ENCODE results near the gene CACNA1S. TPM values are rescaled to one million over a fixed set of nuclear protein-coding genes. Genes with fewer than 3 reads are reported as not detected.

Gene CACNA1S
- total and polyA plus RNA-seq, 2 experiments from 2014 or later = not detected

DNA sequence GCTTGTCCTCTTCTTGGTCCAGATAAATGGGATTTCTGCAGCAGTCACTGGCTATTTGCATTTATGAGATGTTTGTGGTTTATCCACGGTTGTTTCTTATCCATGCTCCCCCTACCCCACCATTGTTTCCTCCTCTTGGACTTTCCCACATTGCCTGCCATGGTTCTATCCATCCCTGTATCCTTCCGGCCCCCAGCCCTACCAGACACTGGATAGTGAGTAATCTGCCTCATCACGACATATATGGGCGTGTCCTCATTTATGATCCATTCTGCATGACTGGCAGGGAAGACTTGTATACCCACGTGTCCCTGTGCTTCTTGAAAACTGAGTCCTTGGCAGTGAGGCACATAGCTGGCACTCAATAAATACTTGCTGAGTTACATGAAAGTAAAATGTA is 40.1 kb downstream of the CACNA1S start:
- Histone ChIP-seq H2AFZ (no peak overlapping the region), H4K20me1 (ENCODE audit: insufficient read depth, poor library complexity, severe bottlenecking) (no peaks in the 10 kb centered on the region), H3K4me1 (ENCODE audit: insufficient read depth) (no peaks in the 10 kb centered on the region), H3K27me3 (no peaks in the 10 kb centered on the region), H3K79me2 (no peaks in the 10 kb centered on the region), H3K4me3 (no peak overlapping the region), H3K4me2 (no peak overlapping the region), H3K9me3 (ENCODE audit: low read depth) (no peaks in the 10 kb centered on the region), H3K9me2 (replicated peaks; ENCODE audit: insufficient read depth) (no peaks in the 10 kb centered on the region), H3K27ac (no peak overlapping the region), H3K36me3 (replicated peaks; ENCODE audit: insufficient read depth, low read depth) (no peaks in the 10 kb centered on the region)
- WGBS (ENCODE audit: low lambda C conversion rate, missing lambda C conversion rate) = 71% methylated on average over 5 of the region's 5 CpGs
- no peak for DNase-seq (ENCODE audit: low spot score)
- TF ChIP-seq, protein P1, sequence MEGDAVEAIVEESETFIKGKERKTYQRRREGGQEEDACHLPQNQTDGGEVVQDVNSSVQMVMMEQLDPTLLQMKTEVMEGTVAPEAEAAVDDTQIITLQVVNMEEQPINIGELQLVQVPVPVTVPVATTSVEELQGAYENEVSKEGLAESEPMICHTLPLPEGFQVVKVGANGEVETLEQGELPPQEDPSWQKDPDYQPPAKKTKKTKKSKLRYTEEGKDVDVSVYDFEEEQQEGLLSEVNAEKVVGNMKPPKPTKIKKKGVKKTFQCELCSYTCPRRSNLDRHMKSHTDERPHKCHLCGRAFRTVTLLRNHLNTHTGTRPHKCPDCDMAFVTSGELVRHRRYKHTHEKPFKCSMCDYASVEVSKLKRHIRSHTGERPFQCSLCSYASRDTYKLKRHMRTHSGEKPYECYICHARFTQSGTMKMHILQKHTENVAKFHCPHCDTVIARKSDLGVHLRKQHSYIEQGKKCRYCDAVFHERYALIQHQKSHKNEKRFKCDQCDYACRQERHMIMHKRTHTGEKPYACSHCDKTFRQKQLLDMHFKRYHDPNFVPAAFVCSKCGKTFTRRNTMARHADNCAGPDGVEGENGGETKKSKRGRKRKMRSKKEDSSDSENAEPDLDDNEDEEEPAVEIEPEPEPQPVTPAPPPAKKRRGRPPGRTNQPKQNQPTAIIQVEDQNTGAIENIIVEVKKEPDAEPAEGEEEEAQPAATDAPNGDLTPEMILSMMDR (IDR thresholded peaks at IDR 0.05; ENCODE audit: poor library complexity) = no peak
- no peak for TF ChIP-seq EZH2phosphoT487 (IDR thresholded peaks at IDR 0.05; ENCODE audit: low read depth, severe bottlenecking, unreplicated experiment)
- TF ChIP-seq EZH2 (IDR thresholded peaks at IDR 0.05; ENCODE audit: borderline replicate concordance) = no peak

GRCh38 chr1:201069636-201070035 is 42.6 kb downstream of the CACNA1S start:
- H3K4me2 ChIP-seq = no peak overlapping the region
- H2AFZ ChIP-seq = no peak overlapping the region
- DNase-seq (ENCODE audit: low spot score) = no peak
- H3K4me1 ChIP-seq (ENCODE audit: insufficient read depth) = no peaks in the 10 kb centered on the region
- H3K36me3 ChIP-seq (replicated peaks; ENCODE audit: insufficient read depth, low read depth) = no peaks in the 10 kb centered on the region
- H3K27ac ChIP-seq = no peak overlapping the region
- TF ChIP-seq, protein P1 (IDR thresholded peaks at IDR 0.05; ENCODE audit: poor library complexity) = no peak
- TF ChIP-seq EZH2 (IDR thresholded peaks at IDR 0.05; ENCODE audit: borderline replicate concordance) (no peak), EZH2phosphoT487 (IDR thresholded peaks at IDR 0.05; ENCODE audit: low read depth, severe bottlenecking, unreplicated experiment) (no peak)
- no peaks in the 10 kb centered on the region for H3K9me3 ChIP-seq (ENCODE audit: low read depth)
- peaks cover 6% of the 10 kb centered on the region for H3K27me3 ChIP-seq
- H3K79me2 ChIP-seq = no peaks in the 10 kb centered on the region
- no peak overlapping the region for H3K4me3 ChIP-seq
- 96% methylated on average over 3 of the region's 3 CpGs for WGBS (ENCODE audit: low lambda C conversion rate, missing lambda C conversion rate)
- H3K9me2 ChIP-seq (replicated peaks; ENCODE audit: insufficient read depth) = no peaks in the 10 kb centered on the region
- H4K20me1 ChIP-seq (ENCODE audit: insufficient read depth, poor library complexity, severe bottlenecking) = no peaks in the 10 kb centered on the region

DNA sequence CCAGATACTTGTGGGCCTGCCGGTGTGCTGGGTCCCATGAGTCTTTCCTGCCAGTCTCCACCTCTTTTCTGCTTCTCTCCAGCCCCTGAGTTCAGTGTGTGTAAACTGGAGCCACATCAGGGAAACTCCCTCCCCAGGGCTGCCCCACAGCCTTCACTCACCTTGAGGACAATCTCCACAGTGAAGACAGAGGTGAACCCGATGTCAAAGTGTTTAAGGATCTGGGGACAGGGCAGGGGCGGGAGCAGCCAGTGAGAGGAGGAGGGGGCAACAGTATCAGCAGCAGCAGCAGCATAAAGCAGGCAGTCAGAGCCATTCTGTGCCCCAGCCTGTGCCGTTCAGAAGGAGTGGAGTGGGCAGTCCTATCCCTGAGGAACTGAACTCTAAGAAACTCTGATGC is 43.2 kb downstream of the CACNA1S start:
- H3K36me3 ChIP-seq (replicated peaks; ENCODE audit: insufficient read depth, low read depth) = no peaks in the 10 kb centered on the region
- WGBS (ENCODE audit: low lambda C conversion rate, missing lambda C conversion rate) = 62% methylated on average over 4 of the region's 4 CpGs
- TF ChIP-seq EZH2 (IDR thresholded peaks at IDR 0.05; ENCODE audit: borderline replicate concordance) (no peak), EZH2phosphoT487 (IDR thresholded peaks at IDR 0.05; ENCODE audit: low read depth, severe bottlenecking, unreplicated experiment) (no peak)
- TF ChIP-seq, protein P1 (IDR thresholded peaks at IDR 0.05; ENCODE audit: poor library complexity) = no peak
- no peaks in the 10 kb centered on the region for H3K79me2 ChIP-seq
- no peaks in the 10 kb centered on the region for H3K9me3 ChIP-seq (ENCODE audit: low read depth)
- no peak for DNase-seq (ENCODE audit: low spot score)
- no peak overlapping the region for H3K27ac ChIP-seq
- H2AFZ ChIP-seq = no peak overlapping the region
- H4K20me1 ChIP-seq (ENCODE audit: insufficient read depth, poor library complexity, severe bottlenecking) = no peaks in the 10 kb centered on the region
- H3K4me3 ChIP-seq = no peak overlapping the region
- H3K4me2 ChIP-seq = no peak overlapping the region
- H3K9me2 ChIP-seq (replicated peaks; ENCODE audit: insufficient read depth) = no peaks in the 10 kb centered on the region
- H3K4me1 ChIP-seq (ENCODE audit: insufficient read depth) = no peaks in the 10 kb centered on the region
- H3K27me3 ChIP-seq = peaks cover 7% of the 10 kb centered on the region

GRCh38 chr1:201066986-201067385 is 45.2 kb downstream of the CACNA1S start:
- H3K4me1 ChIP-seq (ENCODE audit: insufficient read depth) = no peaks in the 10 kb centered on the region
- H4K20me1 ChIP-seq (ENCODE audit: insufficient read depth, poor library complexity, severe bottlenecking) = no peaks in the 10 kb centered on the region
- H3K9me2 ChIP-seq (replicated peaks; ENCODE audit: insufficient read depth) = no peaks in the 10 kb centered on the region
- H3K27me3 ChIP-seq = peaks cover 7% of the 10 kb centered on the region
- H3K9me3 ChIP-seq (ENCODE audit: low read depth) = no peaks in the 10 kb centered on the region
- 89% methylated on average over 4 of the region's 4 CpGs for WGBS (ENCODE audit: low lambda C conversion rate, missing lambda C conversion rate)
- H3K27ac ChIP-seq = no peak overlapping the region
- H2AFZ ChIP-seq = no peak overlapping the region
- no peaks in the 10 kb centered on the region for H3K79me2 ChIP-seq
- no peak for DNase-seq (ENCODE audit: low spot score)
- TF ChIP-seq EZH2phosphoT487 (IDR thresholded peaks at IDR 0.05; ENCODE audit: low read depth, severe bottlenecking, unreplicated experiment) (no peak), EZH2 (IDR thresholded peaks at IDR 0.05; ENCODE audit: borderline replicate concordance) (no peak)
- TF ChIP-seq, protein P1 (IDR thresholded peaks at IDR 0.05; ENCODE audit: poor library complexity) = no peak
- no peak overlapping the region for H3K4me2 ChIP-seq
- H3K4me3 ChIP-seq = no peak overlapping the region
- no peaks in the 10 kb centered on the region for H3K36me3 ChIP-seq (replicated peaks; ENCODE audit: insufficient read depth, low read depth)

All from hepatocyte (in vitro differentiated cells).